H9 (cell line): ENCODE data around the gene MTA1. TPM values are rescaled to one million over a fixed set of nuclear protein-coding genes. Genes with fewer than 3 reads are reported as not detected.

ENCODE experiments used
- DNase-seq: peaks from one replicate; pipeline ENCODE4 v3.0.0-alpha.2; 2017
- H2AFZ ChIP-seq: one replicate; pipeline ENCODE4 v1.6.1; 2013; ENCODE audit warnings: mild to moderate bottlenecking, low read length, control low read depth, moderate library complexity
- H2AK5ac ChIP-seq: 2 replicates; pipeline ENCODE4 v1.6.1; 2013; ENCODE audit warnings: low read length, control low read depth, mixed read lengths; ENCODE audit not compliant: insufficient read length
- H2BK120ac ChIP-seq: one replicate; pipeline ENCODE4 v1.6.1; 2013; ENCODE audit warnings: low read depth, mild to moderate bottlenecking, low read length, control low read depth, inconsistent platforms; ENCODE audit not compliant: poor library complexity, severe bottlenecking
- H2BK12ac ChIP-seq: 2 replicates; pipeline ENCODE4 v1.6.1; 2013; ENCODE audit warnings: low read length, control low read depth, mixed read lengths, low read depth; ENCODE audit not compliant: insufficient read length
- H2BK15ac ChIP-seq: 2 replicates; pipeline ENCODE4 v1.6.1; 2013; ENCODE audit warnings: low read depth, low read length, control low read depth
- H2BK20ac ChIP-seq: one replicate; pipeline ENCODE4 v1.6.1; 2013; ENCODE audit warnings: low read depth, mild to moderate bottlenecking, low read length, control low read depth, inconsistent platforms; ENCODE audit not compliant: poor library complexity, severe bottlenecking
- H2BK5ac ChIP-seq: 2 replicates; pipeline ENCODE4 v1.6.1; 2013; ENCODE audit warnings: low read length, control low read depth, mixed read lengths; ENCODE audit not compliant: insufficient read length
- H3K14ac ChIP-seq: 2 replicates; pipeline ENCODE4 v1.6.1; 2013; ENCODE audit warnings: low read length, control low read depth; ENCODE audit not compliant: insufficient read depth
- H3K18ac ChIP-seq: 2 replicates; pipeline ENCODE4 v1.6.1; 2013; ENCODE audit warnings: low read depth, mild to moderate bottlenecking, mixed read lengths, low read length, control low read depth; ENCODE audit not compliant: insufficient read length
- H3K23ac ChIP-seq: 2 replicates; pipeline ENCODE4 v1.6.1; 2013; ENCODE audit warnings: low read length, control low read depth, mixed read lengths, low read depth; ENCODE audit not compliant: insufficient read length
- H3K23me2 ChIP-seq: 2 replicates; pipeline ENCODE4 v1.6.1; 2013; ENCODE audit warnings: low read depth, mild to moderate bottlenecking, mixed read lengths, low read length, control low read depth; ENCODE audit not compliant: insufficient read length, poor library complexity, severe bottlenecking
- H3K27ac ChIP-seq: 2 replicates; pipeline ENCODE4 v1.5.1; 2013; ENCODE audit warnings: low read length, control low read depth, mixed read lengths, low read depth; ENCODE audit not compliant: insufficient read length
- H3K27me3 ChIP-seq: 2 replicates; pipeline ENCODE4 v1.6.1; 2013; ENCODE audit warnings: low read length, control low read depth, inconsistent platforms; ENCODE audit not compliant: insufficient read depth
- H3K4ac ChIP-seq: 2 replicates; pipeline ENCODE4 v1.6.1; 2013; ENCODE audit warnings: low read depth, mild to moderate bottlenecking, control low read depth, inconsistent platforms, low read length, moderate library complexity
- H3K4me1 ChIP-seq: 2 replicates; pipeline ENCODE4 v1.6.1; 2013; ENCODE audit warnings: low read length, control low read depth, inconsistent platforms; ENCODE audit not compliant: insufficient read depth
- H3K4me2 ChIP-seq: 2 replicates; pipeline ENCODE4 v1.6.1; 2013; ENCODE audit warnings: low read length, control low read depth, mixed read lengths; ENCODE audit not compliant: insufficient read length, insufficient read depth
- H3K56ac ChIP-seq: 2 replicates; pipeline ENCODE4 v1.6.1; 2013; ENCODE audit warnings: low read depth, mild to moderate bottlenecking, mixed read lengths, low read length, control low read depth; ENCODE audit not compliant: insufficient read length
- H3K79me1 ChIP-seq: 2 replicates; pipeline ENCODE4 v1.6.1; 2013; ENCODE audit warnings: low read depth, mild to moderate bottlenecking, moderate library complexity, low read length, control low read depth, inconsistent platforms; ENCODE audit not compliant: insufficient read depth, poor library complexity, severe bottlenecking
- H3K79me2 ChIP-seq: 2 replicates; pipeline ENCODE4 v1.6.1; 2013; ENCODE audit warnings: low read length, control low read depth, inconsistent platforms; ENCODE audit not compliant: insufficient read depth
- H3K9ac ChIP-seq: 2 replicates; pipeline ENCODE4 v1.6.1; 2013; ENCODE audit warnings: low read length, control low read depth, mixed read lengths; ENCODE audit not compliant: insufficient read length; ENCODE audit errors: extremely low read depth
- H3K9me3 ChIP-seq: one replicate; pipeline ENCODE4 v1.6.1; 2013; ENCODE audit warnings: low read depth, low read length, inconsistent platforms; ENCODE audit not compliant: control insufficient read depth
- H3T11ph ChIP-seq: one replicate; pipeline ENCODE4 v1.6.1; 2013; ENCODE audit warnings: mild to moderate bottlenecking, low read length, control low read depth, inconsistent platforms
- H4K20me1 ChIP-seq: one replicate; pipeline ENCODE4 v1.6.1; 2013; ENCODE audit not compliant: control insufficient read depth, insufficient read length, insufficient read depth
- H4K5ac ChIP-seq: 2 replicates; pipeline ENCODE4 v1.6.1; 2013; ENCODE audit warnings: low read depth, mild to moderate bottlenecking, mixed read lengths, low read length, control low read depth; ENCODE audit not compliant: insufficient read length
- H4K8ac ChIP-seq: replicated peaks from 2 replicates; pipeline ENCODE4 v1.6.1; 2013; ENCODE audit warnings: low read length, control low read depth, mixed read lengths, low read depth; ENCODE audit not compliant: insufficient read length
- H4K91ac ChIP-seq: 2 replicates; pipeline ENCODE4 v1.6.1; 2013; ENCODE audit warnings: low read depth, mild to moderate bottlenecking, moderate library complexity, mixed read lengths, low read length, control low read depth; ENCODE audit not compliant: insufficient read length
- H3K27ac Mint-ChIP-seq, 3 experiments: 2 replicates in 2 of 3; 3 replicates in 1 of 3; pipeline ENCODE4 v1.8.0; 2020 to 2021; ENCODE audit warnings: mixed read lengths in 3 of 3, mild to moderate bottlenecking in 1 of 3, moderate library complexity in 1 of 3
- H3K27me3 Mint-ChIP-seq: 2 replicates; pipeline ENCODE4 v1.8.0; 2021; ENCODE audit warnings: low read depth, mild to moderate bottlenecking, moderate library complexity, mixed read lengths
- H3K36me3 Mint-ChIP-seq, 3 experiments: 2 replicates in 2 of 3; 3 replicates in 1 of 3; pipeline ENCODE4 v1.8.0; 2020 to 2021; ENCODE audit warnings: low read depth in 3 of 3, mixed read lengths in 3 of 3; ENCODE audit not compliant: insufficient read depth in 1 of 3
- H3K4me1 Mint-ChIP-seq, 2 experiments: 2 replicates each; pipeline ENCODE4 v1.8.0; 2020; ENCODE audit warnings: mixed read lengths in 2 of 2
- H3K4me3 Mint-ChIP-seq, 2 experiments: 2 replicates in 1 of 2; 3 replicates in 1 of 2; pipeline ENCODE4 v1.8.0; 2020 to 2021; ENCODE audit warnings: mild to moderate bottlenecking in 2 of 2, mixed read lengths in 2 of 2, moderate library complexity in 1 of 2
- H3K9me3 Mint-ChIP-seq, 2 experiments: 2 replicates in 1 of 2; 3 replicates in 1 of 2; pipeline ENCODE4 v1.8.0; 2020; ENCODE audit warnings: mild to moderate bottlenecking in 2 of 2, mixed read lengths in 2 of 2, moderate library complexity in 1 of 2
- CTCF ChIP-seq: fragments of 200-600 bp; sonication (generic); conservative IDR thresholded peaks from 3 replicates; pipeline ENCODE4 v1.8.0; 2021; ENCODE audit warnings: antibody characterized with exemption, mild to moderate bottlenecking
- WGBS: extraction: QIAGEN DNeasy Blood & Tissue Kit; methylation state at CpG from one replicate; pipeline ENCODE4 v1.1.7; 2013; ENCODE audit warnings: missing lambda C conversion rate, low lambda C conversion rate, mixed read lengths; ENCODE audit not compliant: insufficient read length; ENCODE audit errors: extremely low coverage; 5-methylcytosine and 5-hydroxymethylcytosine counted together
- total RNA-seq: library from RNA; stranded (reverse); gene quantifications from 2 replicates; pipeline ENCODE4 v1.2.1, GENCODE V29; 2021

Gene MTA1
- total RNA-seq, 1 experiment from 2014 or later = 230 TPM

- no peaks in the 10 kb centered on the region for H3K27me3 Mint-ChIP-seq
- H2AFZ ChIP-seq = no peak overlapping the region
Measured at GRCh38 chr14:105460116-105460515, 40.5 kb downstream of the MTA1 start.

More at GRCh38 chr14:105460116-105460515, 40.5 kb downstream of the MTA1 start:
- Mint-ChIP-seq H3K9me3 (no peaks in the 10 kb centered on the region; a peak in 1 of 5 replicates), H3K27ac (no peak overlapping the region), H3K4me1 (0 out of 4 replicates have a peak, but pooled peaks cover 0 to 4% of the 10 kb centered on the region in 2 experiments), H3K36me3 (peaks cover 20 to 46% (median 41%) of the 10 kb centered on the region in 3 experiments; a peak in 6 of 7 replicates), H3K4me3 (no peak overlapping the region)
- no peaks in the 10 kb centered on the region for H3K9me3 ChIP-seq
- DNase-seq = no peak
- H2AK5ac ChIP-seq = no peak overlapping the region
- H3T11ph ChIP-seq = no peak overlapping the region
- H3K27me3 ChIP-seq = no peaks in the 10 kb centered on the region
- no peak overlapping the region for H2BK15ac ChIP-seq
- WGBS = no CpG with 5 or more reads among the region's 17 CpGs
- H3K56ac ChIP-seq = no peak overlapping the region
- no peaks in the 10 kb centered on the region for H3K4me1 ChIP-seq
- no peak overlapping the region for H2BK12ac ChIP-seq
- no peak overlapping the region for H4K91ac ChIP-seq
- no peak overlapping the region for H2BK120ac ChIP-seq
- no peak overlapping the region for H3K23ac ChIP-seq
- no peak overlapping the region for H3K27ac ChIP-seq
- H3K23me2 ChIP-seq = no peaks in the 10 kb centered on the region
- no peak overlapping the region for H3K14ac ChIP-seq
- no peak overlapping the region for H3K4me2 ChIP-seq
- no peaks in the 10 kb centered on the region for H3K79me2 ChIP-seq
- no peak overlapping the region for H4K8ac ChIP-seq
- H4K20me1 ChIP-seq = no peaks in the 10 kb centered on the region
- TF ChIP-seq CTCF = no peak
- no peak overlapping the region for H2BK20ac ChIP-seq
- no peak overlapping the region for H3K4ac ChIP-seq
- H2BK5ac ChIP-seq = no peak overlapping the region
- no peak overlapping the region for H3K18ac ChIP-seq
- no peaks in the 10 kb centered on the region for H3K79me1 ChIP-seq
- H4K5ac ChIP-seq = no peak overlapping the region
- H3K9ac ChIP-seq = no peak overlapping the region
